Measurements from ENCODE around the gene BAIAP3.

Gene BAIAP3

GRCh38 chr16:1348441-1348840 lies 15.0 kb downstream of the BAIAP3 start:
- Histone ChIP-seq H3K9me3 (ENCODE audit: insufficient read depth, low read length, severe bottlenecking) (no peaks in the 10 kb centered on the region), H3K27ac (ENCODE audit: low read length) (no peak overlapping the region), H3K79me2 (ENCODE audit: insufficient read depth, low read length) (peaks cover 39% of the 10 kb centered on the region), H3K4me3 (ENCODE audit: low read depth in 1 of 2, low read length in 2 of 2) (no peak overlapping the region), H3K36me3 (ENCODE audit: insufficient read depth, low read length) (peaks cover 35% of the 10 kb centered on the region), H4K20me1 (ENCODE audit: insufficient read depth, low read length) (peaks cover 24% of the 10 kb centered on the region), H2AFZ (ENCODE audit: low read depth, low read length) (no peak overlapping the region), H3K9ac (ENCODE audit: low read depth, low read length) (no peak overlapping the region), H3K4me1 (ENCODE audit: insufficient read depth, low read length) (peaks cover 50% of the 10 kb centered on the region), H3K4me2 (ENCODE audit: insufficient read depth, low read length) (no peak overlapping the region), H3K27me3 (ENCODE audit: insufficient read depth, low read length, poor library complexity) (no peaks in the 10 kb centered on the region)
- DNase-seq (no peak), ATAC-seq (ENCODE audit: insufficient read depth, low read depth) (no peak)
- TF ChIP-seq CTCF (IDR thresholded peaks at IDR 0.05; ENCODE audit: borderline replicate concordance, extremely low read depth, low read length, poor library complexity, severe bottlenecking) (no peak), EZH2 (IDR thresholded peaks at IDR 0.05; ENCODE audit: borderline replicate concordance, low read depth, low read length, severe bottlenecking) (no peak)

GRCh38 chr16:1348926-1349325 lies 15.5 kb downstream of the BAIAP3 start:
- peaks cover 50% of the 10 kb centered on the region for H3K4me1 ChIP-seq (ENCODE audit: insufficient read depth, low read length)
- H3K79me2 ChIP-seq (ENCODE audit: insufficient read depth, low read length) = peaks cover 44% of the 10 kb centered on the region
- H3K36me3 ChIP-seq (ENCODE audit: insufficient read depth, low read length) = peaks cover 35% of the 10 kb centered on the region
- no peaks in the 10 kb centered on the region for H3K27me3 ChIP-seq (ENCODE audit: insufficient read depth, low read length, poor library complexity)
- no peak overlapping the region for H3K9ac ChIP-seq (ENCODE audit: low read depth, low read length)
- DNase-seq = no peak
- H3K27ac ChIP-seq (ENCODE audit: low read length) = no peak overlapping the region
- no peak overlapping the region for H3K4me3 ChIP-seq (ENCODE audit: low read depth in 1 of 2, low read length in 2 of 2)
- no peak for TF ChIP-seq CTCF (IDR thresholded peaks at IDR 0.05; ENCODE audit: borderline replicate concordance, extremely low read depth, low read length, poor library complexity, severe bottlenecking)
- TF ChIP-seq EZH2 (IDR thresholded peaks at IDR 0.05; ENCODE audit: borderline replicate concordance, low read depth, low read length, severe bottlenecking) = no peak
- peaks cover 24% of the 10 kb centered on the region for H4K20me1 ChIP-seq (ENCODE audit: insufficient read depth, low read length)
- no peak for ATAC-seq (ENCODE audit: insufficient read depth, low read depth)
- H3K9me3 ChIP-seq (ENCODE audit: insufficient read depth, low read length, severe bottlenecking) = no peaks in the 10 kb centered on the region
- H3K4me2 ChIP-seq (ENCODE audit: insufficient read depth, low read length) = no peak overlapping the region
- H2AFZ ChIP-seq (ENCODE audit: low read depth, low read length) = no peak overlapping the region

DNA sequence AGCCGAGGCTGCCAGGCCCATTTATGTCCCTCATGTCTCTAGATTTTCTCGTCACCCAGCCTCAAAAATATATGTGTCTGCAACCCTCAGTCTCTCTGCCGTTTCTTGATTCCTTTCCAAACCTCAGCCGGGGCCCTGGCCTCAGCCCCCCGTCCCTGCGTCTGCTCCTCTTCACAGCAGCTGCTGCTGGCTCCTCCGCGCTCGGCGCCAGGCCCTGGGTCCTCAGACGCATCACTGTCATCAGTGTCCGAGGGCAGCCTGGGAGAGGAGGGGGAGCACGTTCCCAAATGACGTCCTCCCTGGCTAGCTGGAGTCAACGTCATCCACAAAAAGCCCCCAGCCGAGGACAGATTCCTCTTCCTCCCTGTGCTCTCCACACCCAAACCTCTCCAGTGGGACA lies 15.9 kb downstream of the BAIAP3 start:
- H3K4me3 ChIP-seq (ENCODE audit: low read depth in 1 of 2, low read length in 2 of 2) = no peak overlapping the region
- DNase-seq (no peak), ATAC-seq (ENCODE audit: insufficient read depth, low read depth) (no peak)
- H3K27ac ChIP-seq (ENCODE audit: low read length) = no peak overlapping the region
- no peak overlapping the region for H2AFZ ChIP-seq (ENCODE audit: low read depth, low read length)
- H3K9me3 ChIP-seq (ENCODE audit: insufficient read depth, low read length, severe bottlenecking) = no peaks in the 10 kb centered on the region
- H4K20me1 ChIP-seq (ENCODE audit: insufficient read depth, low read length) = peaks cover 27% of the 10 kb centered on the region
- peaks cover 49% of the 10 kb centered on the region for H3K4me1 ChIP-seq (ENCODE audit: insufficient read depth, low read length)
- H3K36me3 ChIP-seq (ENCODE audit: insufficient read depth, low read length) = peaks cover 35% of the 10 kb centered on the region
- H3K4me2 ChIP-seq (ENCODE audit: insufficient read depth, low read length) = 0 out of 2 replicates have a peak overlapping the region, but pooled peaks have one; percentile 4
- H3K27me3 ChIP-seq (ENCODE audit: insufficient read depth, low read length, poor library complexity) = no peaks in the 10 kb centered on the region
- H3K79me2 ChIP-seq (ENCODE audit: insufficient read depth, low read length) = peaks cover 48% of the 10 kb centered on the region
- TF ChIP-seq EZH2 (IDR thresholded peaks at IDR 0.05; ENCODE audit: borderline replicate concordance, low read depth, low read length, severe bottlenecking) (no peak), CTCF (IDR thresholded peaks at IDR 0.05; ENCODE audit: borderline replicate concordance, extremely low read depth, low read length, poor library complexity, severe bottlenecking) (no peak)
- H3K9ac ChIP-seq (ENCODE audit: low read depth, low read length) = no peak overlapping the region

GRCh38 chr16:1349951-1350350 lies 16.5 kb downstream of the BAIAP3 start:
- Histone ChIP-seq H3K36me3 (ENCODE audit: insufficient read depth, low read length) (peaks cover 35% of the 10 kb centered on the region), H2AFZ (ENCODE audit: low read depth, low read length) (no peak overlapping the region), H3K27ac (ENCODE audit: low read length) (no peak overlapping the region), H3K9ac (ENCODE audit: low read depth, low read length) (peak overlapping the region; percentile 95; the same call in 1 of the 2 replicates), H3K79me2 (ENCODE audit: insufficient read depth, low read length) (peaks cover 54% of the 10 kb centered on the region), H3K4me2 (ENCODE audit: insufficient read depth, low read length) (peak overlapping the region; percentile 100), H3K9me3 (ENCODE audit: insufficient read depth, low read length, severe bottlenecking) (no peaks in the 10 kb centered on the region), H3K4me3 (ENCODE audit: low read depth in 1 of 2, low read length in 2 of 2) (peak overlapping the region in 1 of 2 experiments; percentile 96; a peak in 2 of 4 replicates), H4K20me1 (ENCODE audit: insufficient read depth, low read length) (peaks cover 32% of the 10 kb centered on the region), H3K27me3 (ENCODE audit: insufficient read depth, low read length, poor library complexity) (no peaks in the 10 kb centered on the region), H3K4me1 (ENCODE audit: insufficient read depth, low read length) (peaks cover 43% of the 10 kb centered on the region)
- no peak for ATAC-seq (ENCODE audit: insufficient read depth, low read depth)
- no peak for DNase-seq
- TF ChIP-seq EZH2 (IDR thresholded peaks at IDR 0.05; ENCODE audit: borderline replicate concordance, low read depth, low read length, severe bottlenecking) (no peak), CTCF (IDR thresholded peaks at IDR 0.05; ENCODE audit: borderline replicate concordance, extremely low read depth, low read length, poor library complexity, severe bottlenecking) (no peak)
